Ishikawa (cell line): Measurements from ENCODE around the gene RASSF4.

Experiments
- CREB1 ChIP-seq: IDR thresholded peaks from 2 replicates; pipeline ENCODE4 v1.6.1; 2012; ENCODE audit warnings: low read depth
- EP300 ChIP-seq: IDR thresholded peaks from 2 replicates; pipeline ENCODE4 v1.6.1; 2012; ENCODE audit warnings: borderline replicate concordance
- FOXM1 ChIP-seq: IDR thresholded peaks from 2 replicates; pipeline ENCODE4 v1.6.1; 2012; ENCODE audit warnings: low read depth, borderline replicate concordance
- RAD21 ChIP-seq: IDR thresholded peaks from 2 replicates; pipeline ENCODE4 v1.6.1; 2012; ENCODE audit warnings: low read depth
- TAF1 ChIP-seq: IDR thresholded peaks from 2 replicates; pipeline ENCODE4 v1.6.1; 2012; ENCODE audit warnings: low read depth, mild to moderate bottlenecking
- TCF12 ChIP-seq: IDR thresholded peaks from 2 replicates; pipeline ENCODE4 v1.6.1; 2012; ENCODE audit warnings: low read depth
- YY1 ChIP-seq: IDR thresholded peaks from 2 replicates; pipeline ENCODE4 v1.6.1; 2012; ENCODE audit warnings: low read depth
- TF ChIP-seq, protein P1 (sequence below): IDR thresholded peaks from 2 replicates; pipeline ENCODE4 v1.6.1; 2012

DNA sequence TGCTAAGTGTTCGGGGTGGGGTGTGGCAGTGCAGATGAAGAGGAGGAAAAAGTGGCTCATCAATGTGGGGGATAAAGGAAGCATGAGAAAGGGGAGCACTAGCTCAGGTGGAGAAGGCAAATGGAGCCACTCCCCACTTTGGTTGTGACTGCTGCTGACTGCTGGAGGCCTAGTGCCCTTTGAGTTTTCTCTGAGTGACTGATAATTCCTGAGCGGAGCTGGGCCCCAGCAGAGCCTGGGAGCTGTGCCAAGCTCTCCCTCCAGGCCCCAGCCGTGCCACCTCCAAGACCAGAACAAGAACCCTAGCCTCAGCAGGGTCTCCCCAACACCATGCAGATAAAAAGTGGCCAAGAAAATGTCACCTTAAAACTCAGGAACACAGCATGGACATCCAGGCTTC is 9.7 kb upstream of the RASSF4 start:
- TF ChIP-seq RAD21 (no peak), FOXM1 (no peak), TAF1 (no peak), TCF12 (no peak), YY1 (no peak), CREB1 (no peak), EP300 (no peak)
- TF ChIP-seq, protein P1, sequence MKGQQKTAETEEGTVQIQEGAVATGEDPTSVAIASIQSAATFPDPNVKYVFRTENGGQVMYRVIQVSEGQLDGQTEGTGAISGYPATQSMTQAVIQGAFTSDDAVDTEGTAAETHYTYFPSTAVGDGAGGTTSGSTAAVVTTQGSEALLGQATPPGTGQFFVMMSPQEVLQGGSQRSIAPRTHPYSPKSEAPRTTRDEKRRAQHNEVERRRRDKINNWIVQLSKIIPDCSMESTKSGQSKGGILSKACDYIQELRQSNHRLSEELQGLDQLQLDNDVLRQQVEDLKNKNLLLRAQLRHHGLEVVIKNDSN, result no peak
